Nephron progenitor cell (in vitro differentiated cells): Measurements from ENCODE around the gene PGD.

Experiments used
- DNase-seq: peaks from one replicate; pipeline ENCODE4 v3.0.0; 2021
- H3K27ac Mint-ChIP-seq: 2 replicates; pipeline ENCODE4 v1.8.0; 2021; ENCODE audit warnings: mild to moderate bottlenecking, moderate library complexity, mixed read lengths
- H3K27me3 Mint-ChIP-seq: 2 replicates; pipeline ENCODE4 v1.8.0; 2021; ENCODE audit warnings: mild to moderate bottlenecking, low read depth, mixed read lengths; ENCODE audit not compliant: poor library complexity
- H3K36me3 Mint-ChIP-seq: 2 replicates; pipeline ENCODE4 v1.8.0; 2021; ENCODE audit warnings: low read depth, mixed read lengths
- H3K4me1 Mint-ChIP-seq: 2 replicates; pipeline ENCODE4 v1.8.0; 2021; ENCODE audit warnings: mixed read lengths
- H3K4me3 Mint-ChIP-seq: 2 replicates; pipeline ENCODE4 v1.8.0; 2021; ENCODE audit warnings: mild to moderate bottlenecking, moderate library complexity, mixed read lengths
- H3K9me3 Mint-ChIP-seq: 2 replicates; pipeline ENCODE4 v1.8.0; 2021; ENCODE audit warnings: mild to moderate bottlenecking, moderate library complexity, mixed read lengths
- TF ChIP-seq, protein P1 (sequence below): fragments of 200-600 bp; sonication (generic); IDR thresholded peaks from 2 replicates; pipeline ENCODE4 v1.5.0; 2021; ENCODE audit warnings: antibody characterized with exemption

Gene PGD

DNA sequence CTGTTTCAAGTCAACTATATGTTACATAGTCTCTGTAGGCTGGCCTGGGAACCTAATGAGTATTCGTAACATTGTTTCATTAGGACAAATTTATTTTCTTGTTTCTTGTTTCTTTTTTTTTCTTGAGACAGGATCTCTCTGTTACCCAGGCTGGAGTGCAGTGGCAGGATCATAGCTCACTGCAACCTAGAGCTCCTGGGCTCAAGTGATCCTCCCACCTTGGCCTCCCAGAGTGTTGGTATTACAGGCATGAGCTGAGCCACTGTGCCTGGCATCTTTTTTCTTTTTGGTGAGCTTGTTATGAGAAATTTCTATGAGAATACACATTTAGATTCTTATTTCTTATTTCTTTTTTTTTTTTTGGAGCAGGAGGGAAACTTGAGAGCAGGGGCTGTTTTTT lies 38.2 kb downstream of the PGD start:
- DNase-seq: no peak
- no peaks in the 10 kb centered on the region for H3K9me3 Mint-ChIP-seq
- H3K4me3 Mint-ChIP-seq: no peak overlapping the region
- peaks cover 44% of the 10 kb centered on the region for H3K4me1 Mint-ChIP-seq
- TF ChIP-seq, protein P1, sequence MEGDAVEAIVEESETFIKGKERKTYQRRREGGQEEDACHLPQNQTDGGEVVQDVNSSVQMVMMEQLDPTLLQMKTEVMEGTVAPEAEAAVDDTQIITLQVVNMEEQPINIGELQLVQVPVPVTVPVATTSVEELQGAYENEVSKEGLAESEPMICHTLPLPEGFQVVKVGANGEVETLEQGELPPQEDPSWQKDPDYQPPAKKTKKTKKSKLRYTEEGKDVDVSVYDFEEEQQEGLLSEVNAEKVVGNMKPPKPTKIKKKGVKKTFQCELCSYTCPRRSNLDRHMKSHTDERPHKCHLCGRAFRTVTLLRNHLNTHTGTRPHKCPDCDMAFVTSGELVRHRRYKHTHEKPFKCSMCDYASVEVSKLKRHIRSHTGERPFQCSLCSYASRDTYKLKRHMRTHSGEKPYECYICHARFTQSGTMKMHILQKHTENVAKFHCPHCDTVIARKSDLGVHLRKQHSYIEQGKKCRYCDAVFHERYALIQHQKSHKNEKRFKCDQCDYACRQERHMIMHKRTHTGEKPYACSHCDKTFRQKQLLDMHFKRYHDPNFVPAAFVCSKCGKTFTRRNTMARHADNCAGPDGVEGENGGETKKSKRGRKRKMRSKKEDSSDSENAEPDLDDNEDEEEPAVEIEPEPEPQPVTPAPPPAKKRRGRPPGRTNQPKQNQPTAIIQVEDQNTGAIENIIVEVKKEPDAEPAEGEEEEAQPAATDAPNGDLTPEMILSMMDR: no peak
- H3K36me3 Mint-ChIP-seq: peaks cover 9% of the 10 kb centered on the region
- no peaks in the 10 kb centered on the region for H3K27me3 Mint-ChIP-seq
- H3K27ac Mint-ChIP-seq: peak overlapping the region; percentile 74

DNA sequence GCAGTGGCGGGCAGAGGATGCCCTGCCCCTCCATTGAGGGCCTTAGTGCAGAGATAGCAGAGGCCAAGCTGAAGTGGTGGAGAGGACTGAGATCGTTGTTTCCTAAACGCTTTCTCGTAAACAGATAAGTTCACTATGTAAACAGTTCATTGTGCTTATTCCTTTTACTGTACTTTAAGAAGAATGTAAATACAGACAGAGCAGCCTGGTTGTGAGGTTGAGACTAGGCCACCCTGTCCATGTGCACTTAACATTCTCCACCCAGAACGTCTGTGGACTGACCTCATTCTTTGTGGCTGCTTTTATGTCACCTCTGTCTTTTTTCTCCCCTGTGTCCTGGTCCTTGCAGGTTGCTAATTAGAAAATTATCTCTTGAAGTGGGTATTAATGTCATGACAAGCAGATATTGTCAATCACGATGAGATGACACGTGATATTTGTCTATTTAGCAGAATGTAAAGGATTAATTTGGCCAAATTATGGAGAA lies 39.9 kb downstream of the PGD start:
- H3K27me3 Mint-ChIP-seq: no peaks in the 10 kb centered on the region
- H3K9me3 Mint-ChIP-seq: no peaks in the 10 kb centered on the region
- no peak overlapping the region for H3K4me3 Mint-ChIP-seq
- H3K36me3 Mint-ChIP-seq: peaks cover 14% of the 10 kb centered on the region
- DNase-seq: no peak
- H3K27ac Mint-ChIP-seq: no peak overlapping the region
- H3K4me1 Mint-ChIP-seq: peaks cover 33% of the 10 kb centered on the region
- TF ChIP-seq, protein P1: no peak

DNA sequence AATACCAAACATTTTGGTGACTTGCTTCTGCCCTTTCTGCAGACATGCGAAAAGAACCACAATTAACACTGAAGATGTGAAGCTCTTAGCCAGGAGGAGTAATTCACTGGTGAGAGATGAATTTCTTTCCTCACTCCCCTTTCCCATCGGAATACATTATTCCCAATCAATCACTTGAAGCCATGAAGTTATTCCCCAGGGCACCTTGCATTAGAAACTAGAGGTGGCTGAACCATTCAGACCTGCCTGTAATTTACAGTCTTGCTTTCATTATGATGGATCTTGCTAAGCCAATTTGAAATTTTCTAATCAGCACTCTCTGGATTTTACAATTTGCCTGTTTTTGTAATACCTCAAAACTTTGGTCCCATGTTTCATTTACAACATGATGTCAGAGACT lies 41.4 kb downstream of the PGD start:
- H3K27me3 Mint-ChIP-seq: no peaks in the 10 kb centered on the region
- no peak overlapping the region for H3K27ac Mint-ChIP-seq
- peaks cover 14% of the 10 kb centered on the region for H3K36me3 Mint-ChIP-seq
- TF ChIP-seq, protein P1: no peak
- H3K9me3 Mint-ChIP-seq: no peaks in the 10 kb centered on the region
- no peak for DNase-seq
- H3K4me1 Mint-ChIP-seq: peaks cover 19% of the 10 kb centered on the region
- H3K4me3 Mint-ChIP-seq: no peak overlapping the region

DNA sequence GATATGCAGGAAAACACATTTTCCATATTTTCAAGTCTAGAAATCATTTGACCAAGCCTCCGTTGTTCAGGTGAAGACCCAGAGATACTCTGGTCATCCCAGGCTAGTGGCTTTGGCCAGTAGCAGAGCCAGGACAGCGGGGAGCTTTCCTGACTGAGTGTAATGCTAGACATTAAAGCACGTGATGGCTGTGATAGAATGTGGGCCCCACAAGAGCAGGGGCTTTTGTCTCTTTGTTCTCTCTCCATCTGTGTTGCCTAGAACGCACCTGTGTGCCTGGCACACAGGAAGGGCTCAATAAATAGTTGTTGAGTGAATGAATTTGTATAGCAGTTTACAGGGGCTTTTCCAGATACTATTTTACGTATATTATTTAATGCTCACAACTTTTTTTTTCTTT lies 41.9 kb downstream of the PGD start:
- H3K9me3 Mint-ChIP-seq: no peaks in the 10 kb centered on the region
- H3K36me3 Mint-ChIP-seq: peaks cover 14% of the 10 kb centered on the region
- no peak overlapping the region for H3K4me3 Mint-ChIP-seq
- TF ChIP-seq, protein P1: no peak
- no peaks in the 10 kb centered on the region for H3K27me3 Mint-ChIP-seq
- H3K4me1 Mint-ChIP-seq: peaks cover 18% of the 10 kb centered on the region
- DNase-seq: no peak
- no peak overlapping the region for H3K27ac Mint-ChIP-seq

DNA sequence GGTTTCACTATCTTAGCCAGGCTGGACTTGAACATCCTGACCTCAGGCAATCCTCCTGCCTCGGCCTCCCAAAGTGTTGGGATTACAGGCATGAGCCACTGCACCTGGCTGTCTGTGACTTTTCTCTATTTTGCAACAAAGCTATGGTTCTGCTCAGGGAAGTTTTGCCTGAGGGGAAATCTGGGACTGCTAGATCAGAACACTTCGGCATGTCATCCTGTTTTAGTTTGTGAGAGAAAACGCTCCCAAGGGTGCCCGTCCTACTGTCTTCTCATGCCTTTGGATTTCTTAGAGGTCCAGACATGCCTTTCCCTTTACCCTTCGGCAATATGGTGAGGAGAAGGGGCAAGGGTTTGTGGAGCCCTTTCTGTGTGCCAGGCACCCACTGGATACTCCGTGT lies 45.4 kb downstream of the PGD start:
- H3K4me3 Mint-ChIP-seq: no peak overlapping the region
- H3K4me1 Mint-ChIP-seq: peaks cover 9% of the 10 kb centered on the region
- H3K27ac Mint-ChIP-seq: no peak overlapping the region
- H3K9me3 Mint-ChIP-seq: no peaks in the 10 kb centered on the region
- TF ChIP-seq, protein P1: no peak
- H3K36me3 Mint-ChIP-seq: peaks cover 28% of the 10 kb centered on the region
- DNase-seq: no peak
- H3K27me3 Mint-ChIP-seq: no peaks in the 10 kb centered on the region

DNA sequence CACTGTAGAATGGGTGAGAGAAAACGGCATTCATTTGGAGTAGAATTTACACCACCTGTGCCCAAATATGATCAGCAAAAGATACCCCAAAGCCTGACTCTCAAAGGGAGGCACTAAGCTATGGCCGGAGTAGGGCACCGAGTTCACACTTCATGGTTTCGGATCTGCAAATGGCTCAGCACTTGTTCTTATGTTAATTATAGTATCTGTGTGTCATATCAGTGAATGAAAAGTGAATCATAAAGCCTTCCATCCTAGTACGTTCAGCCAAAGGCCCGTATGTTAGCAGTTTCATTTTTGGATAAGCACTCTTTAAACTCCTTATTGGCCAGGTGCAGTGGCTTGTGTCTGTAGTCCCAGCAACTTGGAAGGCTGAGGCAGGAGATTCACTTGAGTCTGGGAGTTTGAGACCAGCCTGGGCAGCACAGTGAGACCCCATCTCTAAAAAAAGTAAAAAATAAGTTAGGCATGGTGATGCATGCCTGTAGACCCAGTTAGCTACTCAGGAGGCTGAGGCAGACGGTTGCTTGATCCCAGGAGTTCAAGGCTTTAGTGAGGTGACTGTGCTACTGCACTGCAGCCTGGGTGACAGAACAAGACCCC lies 46.0 kb downstream of the PGD start:
- Mint-ChIP-seq H3K4me3 (no peak overlapping the region), H3K36me3 (peaks cover 28% of the 10 kb centered on the region), H3K9me3 (no peaks in the 10 kb centered on the region), H3K4me1 (peaks cover 14% of the 10 kb centered on the region), H3K27me3 (no peaks in the 10 kb centered on the region), H3K27ac (no peak overlapping the region)
- no peak for DNase-seq
- TF ChIP-seq, protein P1: no peak
